Measurements from ENCODE around the gene TMEM130.

The TMEM130 gene, protein sequence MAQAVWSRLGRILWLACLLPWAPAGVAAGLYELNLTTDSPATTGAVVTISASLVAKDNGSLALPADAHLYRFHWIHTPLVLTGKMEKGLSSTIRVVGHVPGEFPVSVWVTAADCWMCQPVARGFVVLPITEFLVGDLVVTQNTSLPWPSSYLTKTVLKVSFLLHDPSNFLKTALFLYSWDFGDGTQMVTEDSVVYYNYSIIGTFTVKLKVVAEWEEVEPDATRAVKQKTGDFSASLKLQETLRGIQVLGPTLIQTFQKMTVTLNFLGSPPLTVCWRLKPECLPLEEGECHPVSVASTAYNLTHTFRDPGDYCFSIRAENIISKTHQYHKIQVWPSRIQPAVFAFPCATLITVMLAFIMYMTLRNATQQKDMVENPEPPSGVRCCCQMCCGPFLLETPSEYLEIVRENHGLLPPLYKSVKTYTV

GRCh38 chr7:98869597-98870120 lies at the start of gene TMEM130:
Gene TMEM130, minus strand, starts transcription at chr7:98870014. Its CDS starts 153 bp downstream, at chr7:98869861.
- Histone ChIP-seq H3K4me3 (peak within 1 kb of the TSS; percentile 65), H3K27ac (no peak within 1 kb of the TSS), H3K9me3 (ENCODE audit: low read depth, low read length) (no peaks in the 10 kb centered on the region), H3K36me3 (ENCODE audit: insufficient read depth, low read length) (no peaks in the 10 kb centered on the region), H3K9ac (ENCODE audit: insufficient read length) (no peak within 1 kb of the TSS)
- no peak for TF ChIP-seq POLR2AphosphoS5 (IDR thresholded peaks at IDR 0.05; ENCODE audit: borderline replicate concordance, low read depth, low read length)
- peak; percentile 63 for TF ChIP-seq EZH2 (IDR thresholded peaks at IDR 0.05)
- TF ChIP-seq FOXP2 (optimal IDR thresholded peaks at IDR 0.05; ENCODE audit: control extremely low read depth, extremely low read length, insufficient read depth): no peak
- no peak for DNase-seq (ENCODE audit: low read depth, low spot score)

DNA sequence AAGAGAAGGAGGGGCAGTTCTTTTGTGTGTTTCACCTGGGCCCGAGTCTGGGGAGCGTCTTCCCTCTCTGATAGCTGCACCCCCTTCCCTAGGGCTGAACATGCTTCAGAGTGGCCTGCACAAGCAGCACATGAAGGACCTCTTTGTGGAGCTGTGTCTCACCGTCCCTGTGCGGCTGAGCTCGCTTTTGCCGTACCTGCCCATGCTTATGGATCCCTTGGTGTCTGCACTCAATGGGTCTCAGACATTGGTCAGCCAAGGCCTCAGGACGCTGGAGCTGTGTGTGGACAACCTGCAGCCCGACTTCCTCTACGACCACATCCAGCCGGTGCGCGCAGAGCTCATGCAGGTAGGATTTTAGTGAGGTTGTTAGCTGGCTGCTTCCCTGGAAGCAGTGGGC lies 47.5 kb upstream of the TMEM130 start:
- Histone ChIP-seq H3K4me3 (no peak overlapping the region), H3K36me3 (ENCODE audit: insufficient read depth, low read length) (peaks cover 83% of the 10 kb centered on the region), H3K9ac (ENCODE audit: insufficient read length) (no peak overlapping the region), H3K9me3 (ENCODE audit: low read depth, low read length) (no peaks in the 10 kb centered on the region), H3K27ac (no peak overlapping the region)
- TF ChIP-seq FOXP2 (optimal IDR thresholded peaks at IDR 0.05; ENCODE audit: control extremely low read depth, extremely low read length, insufficient read depth) (no peak), EZH2 (IDR thresholded peaks at IDR 0.05) (no peak), POLR2AphosphoS5 (IDR thresholded peaks at IDR 0.05; ENCODE audit: borderline replicate concordance, low read depth, low read length) (no peak)
- no peak for DNase-seq (ENCODE audit: low read depth, low spot score)

- H3K27ac ChIP-seq: no peak overlapping the region
- no peaks in the 10 kb centered on the region for H3K9me3 ChIP-seq (ENCODE audit: low read depth, low read length)
- DNase-seq (ENCODE audit: low read depth, low spot score): no peak
- peaks cover 87% of the 10 kb centered on the region for H3K36me3 ChIP-seq (ENCODE audit: insufficient read depth, low read length)
- TF ChIP-seq POLR2AphosphoS5 (IDR thresholded peaks at IDR 0.05; ENCODE audit: borderline replicate concordance, low read depth, low read length): no peak
- no peak for TF ChIP-seq FOXP2 (optimal IDR thresholded peaks at IDR 0.05; ENCODE audit: control extremely low read depth, extremely low read length, insufficient read depth)
- TF ChIP-seq EZH2 (IDR thresholded peaks at IDR 0.05): no peak
- no peak overlapping the region for H3K4me3 ChIP-seq
- no peak overlapping the region for H3K9ac ChIP-seq (ENCODE audit: insufficient read length)
Observed at GRCh38 chr7:98913612-98914011, 43.8 kb upstream of the TMEM130 start.

DNA sequence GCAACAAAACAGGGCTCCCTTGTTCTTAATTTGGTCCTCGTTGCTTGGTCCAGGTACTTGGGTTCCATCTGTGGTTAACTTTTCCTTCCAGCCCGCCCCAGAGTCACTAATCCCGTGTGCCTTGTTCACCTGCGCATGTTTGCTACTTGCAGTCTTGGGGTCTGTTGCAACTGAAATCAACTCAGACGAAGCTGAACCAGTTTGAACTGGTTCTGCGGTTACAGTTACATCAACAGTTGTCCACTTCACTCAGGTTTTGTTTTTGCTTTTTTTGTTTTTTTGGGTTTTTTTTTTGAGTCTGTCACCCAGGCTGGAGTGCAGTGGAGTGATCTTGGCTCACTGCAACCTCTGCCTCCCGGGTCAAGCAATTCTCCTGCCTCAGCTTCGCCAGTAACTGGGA lies 43.2 kb upstream of the TMEM130 start:
- H3K4me3 ChIP-seq: no peak overlapping the region
- H3K27ac ChIP-seq: no peak overlapping the region
- H3K36me3 ChIP-seq (ENCODE audit: insufficient read depth, low read length): peaks cover 89% of the 10 kb centered on the region
- TF ChIP-seq FOXP2 (optimal IDR thresholded peaks at IDR 0.05; ENCODE audit: control extremely low read depth, extremely low read length, insufficient read depth): no peak
- no peak for TF ChIP-seq EZH2 (IDR thresholded peaks at IDR 0.05)
- TF ChIP-seq POLR2AphosphoS5 (IDR thresholded peaks at IDR 0.05; ENCODE audit: borderline replicate concordance, low read depth, low read length): no peak
- no peak overlapping the region for H3K9ac ChIP-seq (ENCODE audit: insufficient read length)
- DNase-seq (ENCODE audit: low read depth, low spot score): no peak
- no peaks in the 10 kb centered on the region for H3K9me3 ChIP-seq (ENCODE audit: low read depth, low read length)

GRCh38 chr7:98911916-98912315 lies 42.1 kb upstream of the TMEM130 start:
- Histone ChIP-seq H3K9me3 (ENCODE audit: low read depth, low read length) (no peaks in the 10 kb centered on the region), H3K9ac (ENCODE audit: insufficient read length) (no peak overlapping the region), H3K36me3 (ENCODE audit: insufficient read depth, low read length) (peaks cover 87% of the 10 kb centered on the region), H3K4me3 (no peak overlapping the region), H3K27ac (no peak overlapping the region)
- DNase-seq (ENCODE audit: low read depth, low spot score): no peak
- no peak for TF ChIP-seq POLR2AphosphoS5 (IDR thresholded peaks at IDR 0.05; ENCODE audit: borderline replicate concordance, low read depth, low read length)
- no peak for TF ChIP-seq FOXP2 (optimal IDR thresholded peaks at IDR 0.05; ENCODE audit: control extremely low read depth, extremely low read length, insufficient read depth)
- no peak for TF ChIP-seq EZH2 (IDR thresholded peaks at IDR 0.05)

GRCh38 chr7:98910427-98910826 lies 40.6 kb upstream of the TMEM130 start:
- Histone ChIP-seq H3K9ac (ENCODE audit: insufficient read length) (no peak overlapping the region), H3K36me3 (ENCODE audit: insufficient read depth, low read length) (peaks cover 86% of the 10 kb centered on the region), H3K9me3 (ENCODE audit: low read depth, low read length) (no peaks in the 10 kb centered on the region), H3K4me3 (no peak overlapping the region), H3K27ac (no peak overlapping the region)
- TF ChIP-seq POLR2AphosphoS5 (IDR thresholded peaks at IDR 0.05; ENCODE audit: borderline replicate concordance, low read depth, low read length): no peak
- no peak for TF ChIP-seq EZH2 (IDR thresholded peaks at IDR 0.05)
- TF ChIP-seq FOXP2 (optimal IDR thresholded peaks at IDR 0.05; ENCODE audit: control extremely low read depth, extremely low read length, insufficient read depth): no peak
- no peak for DNase-seq (ENCODE audit: low read depth, low spot score)

DNA sequence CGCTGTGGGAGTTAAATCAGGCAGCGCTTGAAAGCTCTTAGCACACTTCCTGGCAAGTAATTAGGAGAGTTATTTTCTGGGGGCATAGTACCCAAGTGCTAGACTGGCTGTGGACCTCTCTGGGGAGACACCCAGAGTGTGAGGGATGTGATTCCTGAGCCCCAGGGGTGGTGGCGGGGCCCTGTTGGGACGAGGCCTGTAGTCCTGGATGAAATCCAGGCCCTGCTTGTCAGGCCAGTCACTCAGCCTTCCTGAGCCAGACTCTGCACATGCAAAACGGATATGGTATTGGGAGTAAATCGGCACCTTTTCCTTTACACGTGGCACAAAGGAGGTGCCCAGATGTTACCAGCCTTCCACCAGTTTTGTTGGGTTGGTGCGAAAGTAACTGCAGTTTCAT lies 39.7 kb upstream of the TMEM130 start:
- TF ChIP-seq EZH2 (IDR thresholded peaks at IDR 0.05) (no peak), POLR2AphosphoS5 (IDR thresholded peaks at IDR 0.05; ENCODE audit: borderline replicate concordance, low read depth, low read length) (no peak), FOXP2 (optimal IDR thresholded peaks at IDR 0.05; ENCODE audit: control extremely low read depth, extremely low read length, insufficient read depth) (no peak)
- no peaks in the 10 kb centered on the region for H3K9me3 ChIP-seq (ENCODE audit: low read depth, low read length)
- no peak overlapping the region for H3K4me3 ChIP-seq
- DNase-seq (ENCODE audit: low read depth, low spot score): no peak
- no peak overlapping the region for H3K9ac ChIP-seq (ENCODE audit: insufficient read length)
- no peak overlapping the region for H3K27ac ChIP-seq
- peaks cover 89% of the 10 kb centered on the region for H3K36me3 ChIP-seq (ENCODE audit: insufficient read depth, low read length)

GRCh38 chr7:98908585-98908984 lies 38.8 kb upstream of the TMEM130 start:
- Histone ChIP-seq H3K27ac (no peak overlapping the region), H3K36me3 (ENCODE audit: insufficient read depth, low read length) (peaks cover 93% of the 10 kb centered on the region), H3K9me3 (ENCODE audit: low read depth, low read length) (no peaks in the 10 kb centered on the region), H3K9ac (ENCODE audit: insufficient read length) (no peak overlapping the region), H3K4me3 (no peak overlapping the region)
- DNase-seq (ENCODE audit: low read depth, low spot score): no peak
- no peak for TF ChIP-seq POLR2AphosphoS5 (IDR thresholded peaks at IDR 0.05; ENCODE audit: borderline replicate concordance, low read depth, low read length)
- no peak for TF ChIP-seq EZH2 (IDR thresholded peaks at IDR 0.05)
- TF ChIP-seq FOXP2 (optimal IDR thresholded peaks at IDR 0.05; ENCODE audit: control extremely low read depth, extremely low read length, insufficient read depth): no peak
